Keratinocyte (primary cell): ENCODE results near the gene SLC27A5. TPM values are rescaled to one million over a fixed set of nuclear protein-coding genes. Genes with fewer than 3 reads are reported as not detected.

ENCODE experiments used
- DNase-seq: peaks from one replicate; pipeline ENCODE4 v3.0.0-alpha.2; 2011; ENCODE audit warnings: low read depth, missing footprints, low spot score
- FAIRE-seq: peaks from 2 replicates; lab custom pipeline; 2011; peaks lifted over from hg19 to GRCh38; lab: Jason Lieb, UNC
- H2AFZ ChIP-seq: 2 replicates; pipeline ENCODE4 v1.6.0; 2012; ENCODE audit warnings: low read length, control low read depth, inconsistent platforms; ENCODE audit not compliant: control insufficient read depth
- H3K27ac ChIP-seq: 2 replicates; pipeline ENCODE4 v1.5.1; 2011; ENCODE audit warnings: low read length; ENCODE audit not compliant: control insufficient read depth, insufficient read depth
- H3K27me3 ChIP-seq: 3 replicates; pipeline ENCODE4 v1.6.0; 2011; ENCODE audit warnings: low read length; ENCODE audit not compliant: control insufficient read depth, insufficient read depth; ENCODE audit errors: extremely low read depth
- H3K36me3 ChIP-seq, 2 experiments: 2 replicates in 1 of 2; 3 replicates in 1 of 2; pipeline ENCODE4 v1.5.1; 2011; ENCODE audit warnings: low read length in 2 of 2, mild to moderate bottlenecking in 1 of 2; ENCODE audit not compliant: control insufficient read depth in 2 of 2, insufficient read depth in 2 of 2; ENCODE audit errors: extremely low read depth in 1 of 2
- H3K4me1 ChIP-seq: 3 replicates; pipeline ENCODE4 v1.5.1; 2011; ENCODE audit warnings: low read length; ENCODE audit not compliant: control insufficient read depth, insufficient read depth; ENCODE audit errors: extremely low read depth
- H3K4me2 ChIP-seq: 3 replicates; pipeline ENCODE4 v1.6.0; 2011; ENCODE audit warnings: low read depth, low read length; ENCODE audit not compliant: control insufficient read depth, insufficient read depth; ENCODE audit errors: extremely low read depth
- H3K4me3 ChIP-seq, 3 experiments: fragments of 200-600 bp in 1 of 3; sonication (generic) in 1 of 3; 2 replicates in 2 of 3; 3 replicates in 1 of 3; pipeline ENCODE4 v1.5.1; 2011 to 2016; ENCODE audit warnings: low read length in 3 of 3, mild to moderate bottlenecking in 3 of 3, control low read depth in 2 of 3, inconsistent platforms in 1 of 3, low read depth in 1 of 3, mixed read lengths in 1 of 3, mixed run types in 1 of 3, moderate library complexity in 1 of 3; ENCODE audit not compliant: control insufficient read depth in 2 of 3, insufficient read depth in 2 of 3; ENCODE audit errors: extremely low read depth in 1 of 3
- H3K79me2 ChIP-seq: 2 replicates; pipeline ENCODE4 v1.6.0; 2012; ENCODE audit warnings: low read length; ENCODE audit not compliant: control insufficient read depth, insufficient read depth
- H3K9ac ChIP-seq: 3 replicates; pipeline ENCODE4 v1.6.0; 2011; ENCODE audit warnings: low read length; ENCODE audit not compliant: control insufficient read depth, insufficient read depth; ENCODE audit errors: extremely low read depth
- H3K9me1 ChIP-seq: 3 replicates; pipeline ENCODE4 v1.6.0; 2011; ENCODE audit warnings: low read length; ENCODE audit not compliant: control insufficient read depth, insufficient read depth; ENCODE audit errors: extremely low read depth
- H3K9me3 ChIP-seq: 2 replicates; pipeline ENCODE4 v1.5.1; 2012; ENCODE audit warnings: low read depth, low read length; ENCODE audit not compliant: control insufficient read depth
- H4K20me1 ChIP-seq: 3 replicates; pipeline ENCODE4 v1.6.0; 2011; ENCODE audit warnings: low read length; ENCODE audit not compliant: control insufficient read depth, insufficient read depth; ENCODE audit errors: extremely low read depth
- EZH2 ChIP-seq: IDR thresholded peaks from one replicate; pipeline ENCODE4 v1.6.1; 2012; ENCODE audit warnings: inconsistent platforms, mild to moderate bottlenecking, low read length, moderate library complexity
- dilution Hi-C: fragments of 300-500 bp; cut with MboI; formaldehyde crosslinking; loops from one replicate; pipeline ENCODE4 v1.7.0; 2020; ENCODE audit warnings: low sequenced_read_pairs; ENCODE audit not compliant: extremely low pct_ligation_motif_present
- polyA plus RNA-seq, 5 experiments: library from polyadenylated mRNA; depleted of rRNA in 3 of 5; stranded (reverse) in 3 of 5; stranded (forward) in 1 of 5; unstranded in 1 of 5; fragments of >200 nt; gene quantifications; 1 replicate in 1 of 5; 2 replicates in 3 of 5; 3 replicates in 1 of 5; pipeline versions ENCODE4 v1.2.1 to v1.2.3, GENCODE V29; 2011 to 2012; ENCODE audit warnings: missing spikeins in 2 of 5, low read depth in 1 of 5, low replicate concordance in 1 of 5
- TF ChIP-seq, protein P1 (sequence below), 3 experiments: IDR thresholded peaks in 1 of 3; conservative IDR thresholded peaks in 1 of 3; optimal IDR thresholded peaks in 1 of 3; 2 replicates in 2 of 3; 3 replicates in 1 of 3; pipeline versions ENCODE3 to v1.5.1; 2011; ENCODE audit warnings: low read length in 3 of 3, mild to moderate bottlenecking in 3 of 3, moderate library complexity in 2 of 3, control low read depth in 1 of 3, inconsistent platforms in 1 of 3; ENCODE audit not compliant: insufficient read depth in 2 of 3; ENCODE audit errors: extremely low read depth in 1 of 3

SLC27A5 gene
- polyA plus RNA-seq, 1 donor (not counting 4 experiments of a cell fraction or from before 2014, with no cell fraction given), result 13.4 TPM

DNA sequence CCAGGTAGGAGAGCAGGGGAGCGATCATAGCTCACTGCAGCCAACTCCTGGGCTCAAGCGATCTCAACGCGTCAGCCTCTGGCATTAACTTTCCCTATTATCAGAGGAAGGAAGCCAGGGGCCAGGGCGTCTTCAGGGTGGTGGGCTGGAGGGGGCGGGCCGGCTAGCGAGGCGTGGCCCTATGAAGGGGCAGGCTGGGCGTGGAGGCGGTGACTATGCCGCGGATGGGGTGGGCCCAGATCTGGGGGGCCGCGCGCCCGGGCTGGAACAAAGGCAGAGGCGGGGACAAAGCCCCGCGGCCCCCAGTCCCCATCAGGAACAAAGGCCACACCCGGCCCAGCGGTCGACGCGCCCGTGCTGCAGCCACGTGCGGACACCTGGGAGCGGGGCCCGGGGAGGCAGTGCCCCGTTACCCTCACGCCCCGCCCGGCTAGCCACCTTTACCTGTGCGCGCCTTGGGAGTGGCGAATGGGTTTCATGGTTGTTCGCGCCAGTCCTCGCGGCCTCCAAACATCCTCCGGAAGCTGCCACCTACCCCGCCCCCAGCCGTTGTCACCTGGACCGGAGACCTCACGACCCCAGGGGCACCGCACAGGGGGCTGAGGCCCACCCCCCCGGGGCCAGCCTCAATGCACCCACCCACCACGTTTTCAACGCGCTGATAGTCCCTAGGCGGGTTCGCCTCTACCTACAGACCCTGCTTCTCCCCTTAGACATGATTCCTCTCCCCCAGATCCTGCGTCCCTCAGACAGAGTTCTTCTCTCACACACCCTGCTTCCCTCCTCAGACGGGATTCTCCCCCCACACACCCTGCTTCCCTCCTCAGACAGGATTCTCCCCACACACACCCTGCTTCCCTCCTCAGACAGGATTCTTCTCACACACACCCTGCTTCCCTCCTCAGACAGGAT is 26.7 kb upstream of the SLC27A5 start:
- H3K36me3 ChIP-seq, result no peaks in the 10 kb centered on the region
- H3K9me3 ChIP-seq, result no peaks in the 10 kb centered on the region
- H4K20me1 ChIP-seq, result no peaks in the 10 kb centered on the region
- FAIRE-seq (no peak), DNase-seq (no peak)
- peaks cover 11% of the 10 kb centered on the region for H3K27me3 ChIP-seq
- peak overlapping the region; percentile 52 for H2AFZ ChIP-seq
- peaks cover 8% of the 10 kb centered on the region for H3K4me1 ChIP-seq
- peak overlapping the region; percentile 3 to 35 (median 22) for H3K4me3 ChIP-seq
- H3K9me1 ChIP-seq, result no peaks in the 10 kb centered on the region
- dilution Hi-C loops, result no loop called here
- TF ChIP-seq, protein P1, sequence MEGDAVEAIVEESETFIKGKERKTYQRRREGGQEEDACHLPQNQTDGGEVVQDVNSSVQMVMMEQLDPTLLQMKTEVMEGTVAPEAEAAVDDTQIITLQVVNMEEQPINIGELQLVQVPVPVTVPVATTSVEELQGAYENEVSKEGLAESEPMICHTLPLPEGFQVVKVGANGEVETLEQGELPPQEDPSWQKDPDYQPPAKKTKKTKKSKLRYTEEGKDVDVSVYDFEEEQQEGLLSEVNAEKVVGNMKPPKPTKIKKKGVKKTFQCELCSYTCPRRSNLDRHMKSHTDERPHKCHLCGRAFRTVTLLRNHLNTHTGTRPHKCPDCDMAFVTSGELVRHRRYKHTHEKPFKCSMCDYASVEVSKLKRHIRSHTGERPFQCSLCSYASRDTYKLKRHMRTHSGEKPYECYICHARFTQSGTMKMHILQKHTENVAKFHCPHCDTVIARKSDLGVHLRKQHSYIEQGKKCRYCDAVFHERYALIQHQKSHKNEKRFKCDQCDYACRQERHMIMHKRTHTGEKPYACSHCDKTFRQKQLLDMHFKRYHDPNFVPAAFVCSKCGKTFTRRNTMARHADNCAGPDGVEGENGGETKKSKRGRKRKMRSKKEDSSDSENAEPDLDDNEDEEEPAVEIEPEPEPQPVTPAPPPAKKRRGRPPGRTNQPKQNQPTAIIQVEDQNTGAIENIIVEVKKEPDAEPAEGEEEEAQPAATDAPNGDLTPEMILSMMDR (optimal IDR thresholded peaks at IDR 0.05 in 1 of 3, IDR thresholded peaks at IDR 0.05 in 1 of 3, conservative IDR thresholded peaks at IDR 0.05 in 1 of 3; ENCODE audit: extremely low read depth in 1 of 3, insufficient read depth in 2 of 3, low read length in 3 of 3), result no peak
- no peak for TF ChIP-seq EZH2
- H3K79me2 ChIP-seq, result no peaks in the 10 kb centered on the region
- H3K27ac ChIP-seq, result no peak overlapping the region
- H3K4me2 ChIP-seq, result peak overlapping the region; percentile 69
- H3K9ac ChIP-seq, result peak overlapping the region; percentile 52

DNA sequence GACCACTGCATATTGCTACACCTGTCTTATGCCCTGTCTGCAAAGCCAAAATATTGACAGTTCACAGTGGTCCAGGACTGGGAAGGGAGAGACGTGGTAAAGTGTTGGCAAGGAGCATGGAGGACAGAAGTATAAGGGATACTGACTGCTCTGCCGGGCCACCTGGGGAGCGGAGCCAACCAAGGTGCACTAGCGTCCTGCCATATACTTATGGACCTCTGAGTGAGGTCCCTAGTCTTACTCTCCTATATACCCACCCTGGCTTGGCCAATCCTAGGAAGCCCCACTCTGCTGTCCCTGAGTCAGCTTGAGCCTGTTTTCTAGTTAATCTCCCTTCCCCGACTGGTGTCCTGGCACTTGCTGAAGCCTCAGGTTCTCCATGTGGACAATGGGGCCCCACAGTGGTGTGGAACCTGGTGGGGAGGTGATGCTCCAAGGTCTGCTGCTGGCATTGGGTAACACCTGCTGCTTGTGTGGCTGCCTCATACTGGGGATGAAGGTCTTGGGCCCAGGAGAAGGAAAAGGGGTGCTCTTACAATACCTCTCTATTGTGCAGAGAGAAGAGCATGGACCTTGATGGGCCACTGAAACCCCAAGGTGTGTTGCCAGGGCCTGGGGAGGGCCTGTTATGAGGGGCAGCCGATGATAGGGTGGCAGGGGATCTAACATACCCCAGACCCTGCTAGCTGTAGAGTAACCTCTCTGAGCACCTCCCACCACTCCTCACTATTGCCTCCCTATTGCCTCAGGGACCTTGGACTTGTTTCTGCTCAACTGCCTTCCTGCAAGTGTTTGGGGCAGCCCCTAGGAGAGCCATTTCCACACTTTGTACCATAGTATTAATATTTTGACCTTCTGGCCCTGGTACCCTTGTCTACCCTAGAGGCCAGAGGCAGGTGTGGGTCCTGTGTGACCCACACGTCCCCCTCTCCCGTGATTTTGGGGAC is 25.3 kb upstream of the SLC27A5 start:
- no peaks in the 10 kb centered on the region for H3K9me1 ChIP-seq
- H3K79me2 ChIP-seq, result no peaks in the 10 kb centered on the region
- TF ChIP-seq EZH2, result no peak
- TF ChIP-seq, protein P1 (optimal IDR thresholded peaks at IDR 0.05 in 1 of 3, IDR thresholded peaks at IDR 0.05 in 1 of 3, conservative IDR thresholded peaks at IDR 0.05 in 1 of 3; ENCODE audit: extremely low read depth in 1 of 3, insufficient read depth in 2 of 3, low read length in 3 of 3), result no peak
- no peak for DNase-seq
- H3K4me2 ChIP-seq, result no peak overlapping the region
- no peak overlapping the region for H2AFZ ChIP-seq
- no peaks in the 10 kb centered on the region for H4K20me1 ChIP-seq
- FAIRE-seq, result no peak
- H3K4me1 ChIP-seq, result peaks cover 6% of the 10 kb centered on the region
- no peak overlapping the region for H3K27ac ChIP-seq
- no peaks in the 10 kb centered on the region for H3K36me3 ChIP-seq
- no peak overlapping the region for H3K4me3 ChIP-seq
- H3K9ac ChIP-seq, result no peak overlapping the region
- dilution Hi-C loops, result no loop called here
- H3K27me3 ChIP-seq, result peaks cover 11% of the 10 kb centered on the region
- no peaks in the 10 kb centered on the region for H3K9me3 ChIP-seq
